ENCODE results near the gene RASGRP1. TPM values are rescaled to one million over a fixed set of nuclear protein-coding genes. Genes with fewer than 3 reads are reported as not detected.

The RASGRP1 gene
- total and polyA plus RNA-seq, 7 donors, result 0.01 to 0.27 (median 0.16) TPM; not detected in 1

DNA sequence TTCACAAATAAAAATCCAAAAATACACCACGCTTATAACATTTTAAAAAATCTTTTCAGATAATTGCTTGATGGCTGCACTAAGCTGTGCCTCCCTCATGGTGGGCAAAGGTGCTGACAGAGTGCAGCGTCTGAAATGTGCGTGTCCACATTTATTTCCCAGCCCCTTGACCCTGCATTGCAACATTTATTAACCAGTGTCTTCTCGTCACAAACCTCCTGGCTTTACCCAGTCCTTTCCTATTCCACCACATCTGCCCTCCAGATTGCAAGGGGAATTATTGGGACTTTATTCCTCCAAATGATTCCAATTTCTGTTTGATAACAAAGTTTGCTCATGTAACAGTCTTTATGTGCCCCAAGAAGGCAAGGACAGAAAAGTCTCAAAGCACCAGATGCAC is 5.5 kb downstream of the RASGRP1 start:
- no peaks in the 10 kb centered on the region for H3K4me1 ChIP-seq
- intact Hi-C loops (cut with DNase I), result no loop called here

DNA sequence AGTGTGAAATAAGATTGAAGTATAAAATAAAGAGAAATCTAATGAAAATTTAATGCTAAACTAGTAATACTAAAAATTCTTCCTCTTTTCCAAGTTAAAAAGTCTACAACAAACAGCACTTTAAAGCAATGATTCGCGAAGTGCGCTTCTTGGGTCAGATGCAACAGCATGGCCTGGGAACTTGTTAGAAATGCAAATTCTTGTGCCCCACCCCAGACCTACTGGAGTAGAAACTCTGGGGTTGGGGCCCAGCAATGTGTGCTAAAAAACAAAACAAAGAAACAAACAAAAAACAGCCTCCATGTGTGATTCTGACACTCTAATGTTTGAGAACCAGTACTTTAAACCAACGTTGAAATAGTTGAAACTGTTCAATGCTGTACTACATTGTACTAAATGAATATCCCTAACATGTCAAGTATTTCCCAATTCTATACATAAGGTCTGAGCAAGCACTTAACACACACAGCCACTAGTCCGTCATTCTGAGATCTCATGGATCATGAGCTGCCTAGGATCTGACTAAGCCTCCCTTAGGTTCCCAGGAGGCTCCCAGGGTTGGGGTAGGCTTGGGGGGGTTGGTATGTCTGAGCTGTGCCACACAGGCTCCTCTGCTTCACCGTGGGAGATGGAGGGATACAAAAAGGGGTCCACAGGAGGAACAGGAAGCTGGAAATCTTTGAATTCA is 6.1 kb downstream of the RASGRP1 start:
- Histone ChIP-seq H3K4me1 (no peaks in the 10 kb centered on the region), H3K4me3 (no peak overlapping the region), H3K27me3 (ENCODE audit: insufficient read depth in 3 of 3, low read length in 2 of 3) (peaks cover 0 to 14% (median 0%) of the 10 kb centered on the region in 3 donors), H3K9me3 (no peaks in the 10 kb centered on the region), H3K36me3 (ENCODE audit: insufficient read depth in 1 of 2, low read depth in 1 of 2) (no peaks in the 10 kb centered on the region), H3K27ac (no peak overlapping the region)
- intact Hi-C loops (cut with DNase I), result no loop called here
- WGBS, 3 donors, result 77 to 86% (median 80%) methylated on average over 6 of the region's 6 CpGs
- TF ChIP-seq, protein P1, sequence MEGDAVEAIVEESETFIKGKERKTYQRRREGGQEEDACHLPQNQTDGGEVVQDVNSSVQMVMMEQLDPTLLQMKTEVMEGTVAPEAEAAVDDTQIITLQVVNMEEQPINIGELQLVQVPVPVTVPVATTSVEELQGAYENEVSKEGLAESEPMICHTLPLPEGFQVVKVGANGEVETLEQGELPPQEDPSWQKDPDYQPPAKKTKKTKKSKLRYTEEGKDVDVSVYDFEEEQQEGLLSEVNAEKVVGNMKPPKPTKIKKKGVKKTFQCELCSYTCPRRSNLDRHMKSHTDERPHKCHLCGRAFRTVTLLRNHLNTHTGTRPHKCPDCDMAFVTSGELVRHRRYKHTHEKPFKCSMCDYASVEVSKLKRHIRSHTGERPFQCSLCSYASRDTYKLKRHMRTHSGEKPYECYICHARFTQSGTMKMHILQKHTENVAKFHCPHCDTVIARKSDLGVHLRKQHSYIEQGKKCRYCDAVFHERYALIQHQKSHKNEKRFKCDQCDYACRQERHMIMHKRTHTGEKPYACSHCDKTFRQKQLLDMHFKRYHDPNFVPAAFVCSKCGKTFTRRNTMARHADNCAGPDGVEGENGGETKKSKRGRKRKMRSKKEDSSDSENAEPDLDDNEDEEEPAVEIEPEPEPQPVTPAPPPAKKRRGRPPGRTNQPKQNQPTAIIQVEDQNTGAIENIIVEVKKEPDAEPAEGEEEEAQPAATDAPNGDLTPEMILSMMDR (IDR thresholded peaks at IDR 0.05), result no peak
- ATAC-seq, result no peak
- DNase-seq, result no peak

More for the DNA sequence above, 5.5 kb downstream of the RASGRP1 start:
- WGBS, 3 donors, result 59 to 70% (median 62%) methylated on average over 4 of the region's 4 CpGs
- H3K27me3 ChIP-seq (ENCODE audit: insufficient read depth in 3 of 3, low read length in 2 of 3), result peaks cover 0 to 19% (median 0%) of the 10 kb centered on the region in 3 donors
- TF ChIP-seq, protein P1 (IDR thresholded peaks at IDR 0.05), result no peak
- no peaks in the 10 kb centered on the region for H3K9me3 ChIP-seq
- no peak for ATAC-seq
- no peak overlapping the region for H3K27ac ChIP-seq
- no peaks in the 10 kb centered on the region for H3K36me3 ChIP-seq (ENCODE audit: insufficient read depth in 1 of 2, low read depth in 1 of 2)
- no peak for DNase-seq
- H3K4me3 ChIP-seq, result no peak overlapping the region

DNA sequence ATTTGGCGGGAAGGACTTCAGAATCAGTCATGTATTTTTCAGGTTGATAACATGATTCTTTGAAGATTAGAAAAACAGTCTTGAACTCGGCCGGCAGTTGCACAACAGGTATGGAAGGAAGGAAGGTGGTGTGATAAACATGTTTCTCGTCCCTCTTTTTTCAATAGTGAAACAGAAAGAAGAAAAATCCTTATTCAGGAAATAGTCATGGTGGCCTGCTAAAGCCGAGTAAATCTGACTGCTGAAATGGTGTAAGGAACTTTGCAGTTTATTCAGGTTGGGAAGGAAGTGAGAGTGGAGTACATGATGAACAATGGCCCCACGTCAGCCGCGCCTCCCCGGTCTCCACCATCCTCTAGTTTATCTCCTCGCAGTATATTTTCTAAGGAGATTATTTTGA is 6.7 kb downstream of the RASGRP1 start:
- no peaks in the 10 kb centered on the region for H3K36me3 ChIP-seq (ENCODE audit: insufficient read depth in 1 of 2, low read depth in 1 of 2)
- no peak overlapping the region for H3K4me3 ChIP-seq
- H3K27ac ChIP-seq, result no peak overlapping the region
- no peak for ATAC-seq
- peaks cover 0 to 16% (median 0%) of the 10 kb centered on the region in 3 donors for H3K27me3 ChIP-seq (ENCODE audit: insufficient read depth in 3 of 3, low read length in 2 of 3)
- DNase-seq, result no peak
- intact Hi-C loops (cut with DNase I), result no loop called here
- H3K4me1 ChIP-seq, result no peaks in the 10 kb centered on the region
- no peaks in the 10 kb centered on the region for H3K9me3 ChIP-seq
- TF ChIP-seq, protein P1 (IDR thresholded peaks at IDR 0.05), result no peak
- 78 to 84% (median 80%) methylated on average over 10 of the region's 10 CpGs for WGBS, 3 donors

DNA sequence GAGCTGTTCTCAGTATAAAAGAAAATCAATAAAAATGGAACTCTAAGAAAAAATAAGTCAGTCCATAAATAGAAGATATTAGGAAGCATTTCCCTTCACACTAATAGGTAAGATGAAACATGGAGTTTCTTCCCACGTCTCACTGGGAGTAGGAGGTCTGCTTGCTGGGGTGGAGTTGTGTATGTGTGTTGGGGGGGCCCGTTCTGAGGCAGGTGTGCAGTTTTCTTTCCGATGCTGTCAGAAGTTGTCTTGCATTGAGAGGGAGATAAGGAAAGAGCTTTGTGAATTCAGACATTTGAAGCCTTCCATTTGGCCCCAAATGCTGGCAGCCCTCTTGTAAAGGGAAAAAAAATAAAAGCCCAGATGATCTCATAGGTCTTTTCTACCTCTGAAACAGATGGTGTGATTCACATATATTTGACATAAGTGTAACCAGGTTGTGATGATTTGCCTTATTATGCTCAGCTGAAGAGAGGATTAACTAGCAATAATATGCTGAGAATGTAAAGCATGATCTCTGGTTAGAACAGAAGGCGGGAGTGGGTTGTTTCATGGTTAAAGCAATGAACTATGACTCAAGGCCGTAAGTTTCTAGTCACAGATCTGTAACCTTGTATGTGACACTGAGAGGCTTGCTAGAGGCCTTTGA is 8.8 kb downstream of the RASGRP1 start:
- intact Hi-C loops (cut with DNase I), result no loop called here

More for the DNA sequence above, 8.8 kb downstream of the RASGRP1 start:
- no peak for ATAC-seq
- TF ChIP-seq, protein P1 (IDR thresholded peaks at IDR 0.05), result no peak
- DNase-seq, result no peak
- H3K27me3 ChIP-seq (ENCODE audit: insufficient read depth in 3 of 3, low read length in 2 of 3), result peaks cover 0 to 10% (median 0%) of the 10 kb centered on the region in 3 donors
- no peaks in the 10 kb centered on the region for H3K36me3 ChIP-seq (ENCODE audit: insufficient read depth in 1 of 2, low read depth in 1 of 2)
- H3K27ac ChIP-seq, result no peak overlapping the region
- H3K4me3 ChIP-seq, result no peak overlapping the region
- no peaks in the 10 kb centered on the region for H3K9me3 ChIP-seq
- H3K4me1 ChIP-seq, result no peaks in the 10 kb centered on the region
- 68 to 72% (median 70%) methylated on average over 5 of the region's 5 CpGs for WGBS, 3 donors
